HepG2 (cell line): ENCODE results near the gene SPNS1. TPM values are rescaled to one million over a fixed set of nuclear protein-coding genes. Genes with fewer than 3 reads are reported as not detected.

ENCODE experiments used
- ADNP ChIP-seq: sonication (generic); formaldehyde crosslinking; IDR thresholded peaks from 2 replicates; pipeline ENCODE4 v1.4.0; 2020; ENCODE audit warnings: missing genetic modification reagents
- ARID3A ChIP-seq: IDR thresholded peaks from 2 replicates; pipeline ENCODE4 v1.6.1; 2012; ENCODE audit warnings: low read depth, low read length, improper control_type of control experiment
- ATF3 ChIP-seq: sonication (generic); formaldehyde crosslinking; IDR thresholded peaks from 2 replicates; pipeline ENCODE4 v1.4.0; 2020; ENCODE audit warnings: missing genetic modification reagents
- ATRX ChIP-seq: sonication (generic); formaldehyde crosslinking; IDR thresholded peaks from 2 replicates; pipeline ENCODE4 v1.4.0; 2020; ENCODE audit warnings: missing genetic modification reagents, borderline replicate concordance
- E2F2 ChIP-seq: sonication (generic); formaldehyde crosslinking; IDR thresholded peaks from 2 replicates; pipeline ENCODE4 v1.4.0; 2020; ENCODE audit warnings: missing genetic modification reagents, borderline replicate concordance
- EHMT2 ChIP-seq: fragments of 200-600 bp; sonication (generic); IDR thresholded peaks from 2 replicates; pipeline ENCODE4 v1.7.0; 2017; ENCODE audit warnings: antibody characterized with exemption, low read depth, low read length, borderline replicate concordance
- HES4 ChIP-seq: sonication (generic); formaldehyde crosslinking; IDR thresholded peaks from 2 replicates; pipeline ENCODE4 v1.9.0; 2021; ENCODE audit warnings: mild to moderate bottlenecking, missing genetic modification reagents, borderline replicate concordance
- MTF2 ChIP-seq: sonication (generic); formaldehyde crosslinking; IDR thresholded peaks from 2 replicates; pipeline ENCODE4 v1.5.0; 2020; ENCODE audit warnings: missing genetic modification reagents, borderline replicate concordance
- MXI1 ChIP-seq: IDR thresholded peaks from 3 replicates; pipeline ENCODE4 v1.6.1; 2012; ENCODE audit warnings: low read depth, low read length, inconsistent platforms, borderline replicate concordance
- NFKBIZ ChIP-seq: IDR thresholded peaks from 2 replicates; pipeline ENCODE4 v1.6.1; 2018; ENCODE audit warnings: missing genetic modification reagents, missing compliant biosample characterization
- PPARG ChIP-seq: conservative IDR thresholded peaks from 2 replicates; pipeline ENCODE4 v1.6.1; 2016; ENCODE audit warnings: missing biosample characterization, missing genetic modification reagents
- SCMH1 ChIP-seq: sonication (generic); formaldehyde crosslinking; IDR thresholded peaks from 2 replicates; pipeline ENCODE4 v1.9.0; 2021; ENCODE audit warnings: missing genetic modification reagents, mild to moderate bottlenecking, borderline replicate concordance
- SNAPC4 ChIP-seq: sonication (generic); formaldehyde crosslinking; IDR thresholded peaks from 2 replicates; pipeline ENCODE4 v1.4.0; 2020; ENCODE audit warnings: mild to moderate bottlenecking, missing genetic modification reagents
- THAP8 ChIP-seq: sonication (generic); formaldehyde crosslinking; IDR thresholded peaks from 2 replicates; pipeline ENCODE4 v1.5.1; 2020; ENCODE audit warnings: missing genetic modification reagents, mild to moderate bottlenecking, borderline replicate concordance
- THYN1 ChIP-seq: sonication (generic); formaldehyde crosslinking; IDR thresholded peaks from 2 replicates; pipeline ENCODE4 v1.8.1; 2023; ENCODE audit warnings: low read depth, mild to moderate bottlenecking, moderate library complexity, missing genetic modification reagents, borderline replicate concordance
- WIZ ChIP-seq: sonication (generic); formaldehyde crosslinking; IDR thresholded peaks from 2 replicates; pipeline ENCODE4 v1.5.1; 2020; ENCODE audit warnings: mild to moderate bottlenecking, missing genetic modification reagents
- ZBTB42 ChIP-seq: sonication (generic); formaldehyde crosslinking; IDR thresholded peaks from 2 replicates; pipeline ENCODE4 v1.5.0; 2020; ENCODE audit warnings: mild to moderate bottlenecking, missing genetic modification reagents
- ZNF263 ChIP-seq: sonication (generic); formaldehyde crosslinking; IDR thresholded peaks from 2 replicates; pipeline ENCODE4 v1.4.0; 2020; ENCODE audit warnings: missing genetic modification reagents
- ZNF468 ChIP-seq: sonication (generic); formaldehyde crosslinking; IDR thresholded peaks from 2 replicates; pipeline ENCODE4 v1.8.0; 2022; ENCODE audit warnings: mild to moderate bottlenecking, moderate library complexity, missing genetic modification reagents
- ZNF546 ChIP-seq: sonication (generic); formaldehyde crosslinking; conservative IDR thresholded peaks from 2 replicates; pipeline ENCODE4 v1.8.1; 2023; ENCODE audit warnings: mild to moderate bottlenecking, missing genetic modification reagents
- ZNF577 ChIP-seq: sonication (generic); formaldehyde crosslinking; IDR thresholded peaks from 2 replicates; pipeline ENCODE4 v1.4.0; 2020; ENCODE audit warnings: mild to moderate bottlenecking, low read depth, missing genetic modification reagents, borderline replicate concordance
- polyA plus RNA-seq, 8 experiments: library from polyadenylated mRNA; depleted of rRNA in 3 of 8; stranded (reverse) in 7 of 8; unstranded in 1 of 8; fragments of >200 nt; fragmentation: Illumina TruSeq in 4 of 8; extraction: Trizol in 4 of 8; gene quantifications; 2 replicates each; pipeline versions ENCODE4 v1.2.1 to v1.2.3, GENCODE V29; 2011 to 2016; ENCODE audit warnings: low read depth in 4 of 8, missing spikeins in 1 of 8, mixed read lengths in 1 of 8; ENCODE audit not compliant: insufficient read depth in 1 of 8
- total RNA-seq, 5 experiments: library from RNA; depleted of rRNA; stranded (reverse); fragments of >200 nt; fragmentation: Illumina TruSeq; extraction: Trizol; gene quantifications; 2 replicates each; pipeline ENCODE4 v1.2.3, GENCODE V29; 2016; ENCODE audit warnings: low read depth in 1 of 5

SPNS1 gene
- total and polyA plus RNA-seq, 2 of the 13 experiments (the other 11 are each of a cell fraction or from before 2014, with no cell fraction given), result 25.6 to 38.8 TPM

GRCh38 chr16:28950648-28951409 lies 23.7 kb upstream of the SPNS1 start, which contains the start of gene NFATC2IP (continued):
- TF ChIP-seq WIZ (CRISPR knock-in tag) (no peak), NFKBIZ (CRISPR knock-in tag) (no peak), ZNF546 (CRISPR knock-in tag) (no peak), ZNF263 (CRISPR knock-in tag) (no peak), MTF2 (CRISPR knock-in tag) (no peak), ADNP (CRISPR knock-in tag) (no peak), THAP8 (no peak), ARID3A (peak; percentile 65; the same call in 1 of the 2 replicates), HES4 (CRISPR knock-in tag) (peak; percentile 78; the same call in 1 of the 2 replicates), PPARG (CRISPR knock-in tag) (0 out of 2 replicates have a peak, but pooled peaks have one; percentile 3), ATF3 (CRISPR knock-in tag) (no peak), E2F2 (CRISPR knock-in tag) (no peak), SCMH1 (no peak), ZNF468 (CRISPR knock-in tag) (no peak), ZBTB42 (CRISPR knock-in tag) (no peak), ATRX (no peak), THYN1 (0 out of 2 replicates have a peak, but pooled peaks have one; percentile 39), MXI1 (peak; percentile 86; the same call in 1 of the 3 replicates), EHMT2 (no peak), ZNF577 (no peak), SNAPC4 (CRISPR knock-in tag) (no peak)
